ENCODE results near the gene VAV3.
"Not testable (repeated sequence)": the region's sequence is repeated elsewhere in the genome, so short reads cannot be mapped to it uniquely, and the experiment has no call there.

VAV3 gene

GRCh38 chr1:107895403-107896191 lies 69.4 kb downstream of the VAV3 start:
- in situ Hi-C loops (cut with HindIII; ENCODE audit: low sequenced_read_pairs): no loop called here

DNA sequence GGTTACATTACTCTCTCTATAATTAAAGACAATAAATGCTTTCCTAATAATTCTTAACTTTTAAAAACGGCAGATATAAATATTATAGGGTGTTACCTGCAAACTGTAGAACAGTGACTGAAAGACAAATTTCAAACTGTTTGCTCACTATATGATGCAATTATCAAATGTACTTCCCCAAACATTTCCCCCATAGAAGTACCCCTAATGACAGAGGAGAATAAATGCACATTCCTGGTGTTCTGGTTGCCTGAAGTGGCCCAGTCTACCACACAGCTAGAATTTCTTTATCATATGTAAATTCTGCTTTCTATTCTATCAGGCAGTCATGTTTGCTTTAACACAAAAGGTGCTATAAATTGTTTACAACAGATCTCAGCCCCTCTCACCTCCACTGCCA lies 70.4 kb downstream of the VAV3 start:
- in situ Hi-C loops (cut with HindIII; ENCODE audit: low sequenced_read_pairs): no loop called here

- in situ Hi-C loops (cut with HindIII; ENCODE audit: low sequenced_read_pairs): not testable (repeated sequence)
Measured at GRCh38 chr1:107893350-107893749, 71.6 kb downstream of the VAV3 start.

DNA sequence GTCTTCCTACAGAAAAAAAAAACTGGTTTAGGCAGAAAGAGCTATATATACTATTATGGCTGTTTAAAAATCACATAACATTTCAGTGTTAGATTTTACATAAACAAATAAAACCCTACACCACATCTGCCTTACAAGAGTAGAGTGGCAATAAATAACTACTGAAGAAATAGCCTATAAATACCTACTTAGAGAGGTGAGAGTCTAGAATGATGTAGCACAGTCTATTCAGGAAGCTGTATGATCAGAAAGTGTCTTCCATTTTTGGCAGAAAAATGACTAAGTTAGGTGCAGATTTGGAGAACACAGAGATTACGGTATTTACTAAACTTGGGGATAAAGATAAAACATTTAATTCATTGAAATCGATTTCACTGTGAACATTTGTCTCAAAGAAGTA lies 75.5 kb downstream of the VAV3 start:
- in situ Hi-C loops (cut with HindIII; ENCODE audit: low sequenced_read_pairs): no loop called here

DNA sequence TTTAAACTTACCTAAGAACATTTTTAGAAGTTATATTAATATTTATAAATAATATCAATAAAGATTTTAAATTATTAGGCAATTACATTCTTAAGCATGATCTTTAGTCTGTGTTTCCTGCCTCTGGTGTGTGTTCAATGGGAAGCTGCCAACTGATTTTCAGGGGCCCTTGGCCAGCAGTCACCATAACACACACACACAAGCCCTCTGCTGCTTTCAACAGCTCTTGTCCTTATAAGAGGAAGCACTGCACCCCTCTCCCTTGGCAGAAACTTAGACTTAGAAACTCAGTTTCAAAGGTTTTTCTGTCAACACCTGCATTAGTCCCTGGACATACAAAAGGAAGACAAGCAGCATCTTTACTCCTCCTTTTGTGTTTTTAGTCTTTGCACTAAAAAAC lies 81.4 kb downstream of the VAV3 start:
- in situ Hi-C loops (cut with HindIII; ENCODE audit: low sequenced_read_pairs): no loop called here

- in situ Hi-C loops (cut with HindIII; ENCODE audit: low sequenced_read_pairs): no loop called here
Measured at GRCh38 chr1:107879927-107880326, 85.1 kb downstream of the VAV3 start.

DNA sequence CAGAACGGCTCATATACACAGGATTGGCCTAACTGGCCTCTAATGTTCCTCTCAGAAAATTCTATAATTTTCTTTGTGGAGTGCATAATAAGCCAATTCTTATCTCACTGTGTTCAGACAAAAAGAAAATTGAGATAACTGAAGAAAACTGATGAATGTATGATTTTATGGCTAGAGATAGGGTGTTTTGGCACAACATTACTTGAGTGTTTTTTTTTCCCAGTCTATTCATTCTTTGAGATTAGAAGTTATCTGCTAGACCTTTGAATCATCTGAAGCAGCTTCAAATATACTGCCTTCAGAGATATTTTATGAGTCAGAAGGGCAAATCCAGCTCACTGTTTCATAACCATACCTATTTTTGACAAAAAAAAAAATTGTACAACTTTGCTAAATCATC lies 85.6 kb downstream of the VAV3 start:
- in situ Hi-C loops (cut with HindIII; ENCODE audit: low sequenced_read_pairs): no loop called here

DNA sequence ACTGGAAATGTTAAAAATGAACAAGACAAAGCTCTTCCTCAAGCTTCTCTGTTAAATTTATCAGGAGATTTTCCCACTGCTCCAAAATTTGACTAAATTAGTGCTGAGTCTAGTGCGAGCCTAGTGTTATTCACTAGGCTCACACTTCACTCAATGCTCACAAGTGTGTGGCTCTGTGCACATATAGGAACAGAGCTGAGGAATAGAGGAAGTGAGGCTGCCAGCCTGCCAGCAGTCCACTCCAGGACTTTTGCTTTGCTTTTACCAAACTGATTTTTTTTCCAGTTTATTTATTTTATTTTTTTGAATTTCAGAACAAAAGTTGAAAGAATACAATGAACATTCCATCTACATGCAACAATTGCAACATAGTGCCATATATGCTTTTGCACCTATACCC lies 87.2 kb downstream of the VAV3 start:
- in situ Hi-C loops (cut with HindIII; ENCODE audit: low sequenced_read_pairs): no loop called here

- in situ Hi-C loops (cut with HindIII; ENCODE audit: low sequenced_read_pairs): no loop called here
Measured at GRCh38 chr1:107877092-107877491, 87.9 kb downstream of the VAV3 start.

GRCh38 chr1:107875689-107876088 lies 89.3 kb downstream of the VAV3 start:
- in situ Hi-C loops (cut with HindIII; ENCODE audit: low sequenced_read_pairs): no loop called here

DNA sequence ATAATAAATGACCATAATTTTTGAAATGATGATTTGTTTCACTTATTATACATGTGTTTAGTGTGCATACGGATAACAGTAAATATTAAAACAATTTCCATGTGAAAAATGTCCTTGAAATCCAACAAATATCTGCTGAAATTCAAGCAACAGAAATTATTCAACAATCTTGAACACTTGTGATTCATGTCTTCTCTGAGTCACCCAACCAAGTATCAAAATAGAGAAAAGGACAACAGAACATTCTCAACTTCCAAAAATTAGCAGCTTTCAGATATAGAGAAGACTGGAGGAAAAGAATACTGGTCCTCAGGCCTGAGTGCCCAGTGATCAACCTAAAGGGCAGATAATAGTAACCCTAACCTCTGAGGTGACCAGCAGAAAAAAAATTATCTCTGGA lies 90.8 kb downstream of the VAV3 start:
- in situ Hi-C loops (cut with HindIII; ENCODE audit: low sequenced_read_pairs): no loop called here

DNA sequence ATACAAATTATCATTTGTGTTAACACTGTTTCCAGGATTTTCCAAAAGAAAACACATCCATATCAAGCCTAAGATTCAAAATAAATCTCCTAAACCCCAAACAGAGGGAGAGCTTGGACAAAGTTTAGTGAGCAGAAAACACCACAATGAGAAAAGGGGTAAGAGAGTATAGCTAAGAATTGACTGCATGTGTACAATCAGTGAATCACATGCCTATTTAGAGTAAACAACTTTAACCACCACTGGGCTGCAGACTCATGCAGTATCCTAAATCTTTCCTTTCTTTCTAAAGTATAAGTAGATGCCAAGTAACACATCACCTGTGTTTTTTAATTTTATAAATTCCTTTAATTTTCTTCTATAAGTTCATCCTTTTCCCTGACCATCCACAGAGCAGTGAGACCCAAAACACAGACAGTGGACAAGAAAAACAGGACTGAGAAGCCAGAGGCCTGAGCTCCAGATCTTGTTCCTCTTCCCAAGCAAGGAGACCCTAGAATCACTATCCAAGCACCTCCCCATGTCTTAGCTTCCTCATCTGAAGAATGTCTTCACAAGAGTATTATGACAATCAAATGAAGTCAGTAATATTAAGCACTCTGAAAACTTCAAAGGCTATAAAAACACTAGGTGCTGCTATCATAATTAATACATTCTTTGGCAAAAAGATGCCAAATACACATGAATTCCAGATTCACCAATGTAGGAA lies 93.1 kb downstream of the VAV3 start:
- in situ Hi-C loops (cut with HindIII; ENCODE audit: low sequenced_read_pairs): no loop called here

GRCh38 chr1:107871259-107871658 lies 93.7 kb downstream of the VAV3 start:
- in situ Hi-C loops (cut with HindIII; ENCODE audit: low sequenced_read_pairs): no loop called here

GRCh38 chr1:107870696-107871095 lies 94.3 kb downstream of the VAV3 start:
- in situ Hi-C loops (cut with HindIII; ENCODE audit: low sequenced_read_pairs): no loop called here

DNA sequence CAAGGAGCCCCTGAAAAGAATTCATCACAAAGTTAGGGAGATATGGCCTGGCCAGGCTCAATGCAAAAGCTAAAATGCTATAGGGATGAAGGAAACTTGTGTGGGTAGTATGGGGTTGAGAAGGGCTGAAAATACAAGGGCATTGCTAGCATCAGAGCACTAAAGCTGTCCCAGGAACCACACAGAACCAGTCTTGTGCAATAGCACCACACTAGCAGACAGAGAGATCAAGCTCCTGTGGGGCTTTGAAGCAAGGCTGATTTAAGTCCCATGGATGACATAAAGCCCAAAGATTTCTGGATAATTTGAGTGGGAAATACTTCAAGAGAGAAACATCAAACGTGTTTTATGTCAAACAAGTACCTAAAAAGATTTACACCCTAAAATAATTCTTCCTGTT lies 97.1 kb downstream of the VAV3 start:
- in situ Hi-C loops (cut with HindIII; ENCODE audit: low sequenced_read_pairs): no loop called here

GRCh38 chr1:107867422-107867821 lies 97.6 kb downstream of the VAV3 start:
- in situ Hi-C loops (cut with HindIII; ENCODE audit: low sequenced_read_pairs): no loop called here

- in situ Hi-C loops (cut with HindIII; ENCODE audit: low sequenced_read_pairs): no loop called here
Measured at GRCh38 chr1:107866870-107867269, 98.1 kb downstream of the VAV3 start.

GRCh38 chr1:107865627-107866026 lies 99.4 kb downstream of the VAV3 start:
- in situ Hi-C loops (cut with HindIII; ENCODE audit: low sequenced_read_pairs): no loop called here

DNA sequence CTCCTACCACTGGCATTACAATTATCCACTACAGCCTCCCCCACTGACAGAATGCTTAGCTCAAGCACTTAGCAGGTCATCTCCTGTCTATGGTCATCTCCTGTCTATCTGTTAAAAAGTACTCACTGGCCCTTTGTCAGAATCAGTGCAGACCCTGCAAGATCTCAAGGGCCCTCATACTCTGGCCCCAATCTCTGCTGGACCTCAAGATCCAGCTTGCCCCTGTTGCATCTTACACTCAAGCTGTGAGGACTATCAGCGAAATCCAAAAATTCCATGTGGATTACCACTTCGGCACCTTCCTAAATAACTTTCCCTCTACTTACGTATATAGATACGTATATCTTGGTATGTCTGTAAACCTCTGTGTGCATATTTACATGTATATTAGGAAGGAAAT lies 101.6 kb downstream of the VAV3 start:
- in situ Hi-C loops (cut with HindIII; ENCODE audit: low sequenced_read_pairs): no loop called here

DNA sequence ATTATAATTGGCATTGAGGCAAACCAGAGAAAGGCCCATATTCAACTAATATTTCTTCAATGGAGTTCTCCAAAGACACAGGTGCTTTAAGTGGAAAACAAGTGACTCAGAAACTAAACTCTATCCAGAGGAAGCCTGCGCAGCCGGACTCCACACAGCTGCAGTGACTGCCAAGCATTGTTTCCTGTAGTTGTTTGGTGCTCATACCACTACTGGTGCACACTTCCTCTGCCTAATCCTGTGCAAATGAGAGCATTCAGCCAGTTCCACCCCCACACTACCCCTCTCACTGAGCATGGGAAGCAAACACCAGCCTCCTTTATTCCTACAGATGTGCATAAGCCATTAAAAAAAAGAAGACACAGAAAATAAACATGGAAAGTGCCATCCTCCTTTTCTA lies 102.9 kb downstream of the VAV3 start:
- in situ Hi-C loops (cut with HindIII; ENCODE audit: low sequenced_read_pairs): no loop called here

DNA sequence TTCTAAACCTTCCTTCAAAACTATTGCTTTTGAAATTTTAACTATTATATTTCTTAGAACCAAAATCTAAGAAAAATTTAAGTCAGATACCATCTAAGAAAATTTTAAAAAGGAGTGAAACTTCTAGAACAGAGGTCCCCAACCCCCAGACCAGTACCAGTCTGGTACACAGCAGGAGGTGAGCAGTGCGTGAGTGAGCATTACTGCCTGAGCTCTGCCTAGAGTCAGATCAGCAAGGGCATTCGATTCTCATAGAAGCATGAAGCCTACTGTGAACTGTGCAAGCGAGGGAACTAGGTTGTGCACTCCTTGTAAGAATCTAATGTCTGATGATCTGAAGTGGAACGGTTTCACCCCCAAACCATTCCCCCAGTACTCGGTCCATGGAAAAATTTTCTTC lies 106.7 kb downstream of the VAV3 start:
- in situ Hi-C loops (cut with HindIII; ENCODE audit: low sequenced_read_pairs): no loop called here

DNA sequence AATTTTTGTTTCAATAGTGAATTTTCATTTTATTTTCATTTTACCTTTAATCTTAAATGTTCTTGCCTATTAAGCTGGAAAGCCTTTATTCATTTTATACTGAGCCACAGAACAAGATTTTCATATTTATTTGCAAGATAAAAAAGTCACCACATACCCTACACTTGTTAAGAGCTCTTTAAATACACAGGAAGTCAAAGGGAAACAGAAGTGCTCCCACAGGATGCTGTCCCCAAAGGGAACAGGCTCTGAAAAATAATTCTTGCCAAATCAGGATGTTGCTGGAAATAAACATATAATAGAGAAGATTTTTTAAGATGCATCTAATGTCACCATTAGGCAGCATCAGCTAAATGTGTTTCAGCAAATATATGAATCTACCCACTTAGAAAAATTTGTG lies 113.6 kb downstream of the VAV3 start:
- in situ Hi-C loops (cut with HindIII; ENCODE audit: low sequenced_read_pairs): no loop called here
